SK-N-SH (cell line): ENCODE data around the gene LONP2. TPM values are rescaled to one million over a fixed set of nuclear protein-coding genes. Genes with fewer than 3 reads are reported as not detected.

Experiments used
- CTCF ChIA-PET: fragments of 300-600, 350-600 bp; formaldehyde crosslinking; extraction: SDS; loops from one replicate; lab custom pipeline; 2021; lab: Yijun Ruan, JAX
- POLR2A ChIA-PET: fragments of 350-600 bp; sonication (Branson Sonifier 250); formaldehyde crosslinking; extraction: SDS; loops from one replicate; lab custom pipeline; 2020; ENCODE audit warnings: antibody characterized with exemption, inconsistent platforms; lab: Yijun Ruan, JAX
- DNase-seq: peaks from one replicate; pipeline ENCODE4 v3.0.0; 2012
- H2AFZ ChIP-seq: fragments of 200-600 bp; sonication (generic); 2 replicates; pipeline ENCODE4 v1.8.1; 2016; ENCODE audit warnings: antibody characterized with exemption, mild to moderate bottlenecking, low read depth
- H3F3A ChIP-seq: fragments of 200-600 bp; sonication (generic); replicated peaks from 2 replicates; pipeline ENCODE3; 2016; ENCODE audit warnings: antibody characterized with exemption, mild to moderate bottlenecking; ENCODE audit not compliant: insufficient read depth
- H3K27ac ChIP-seq, 2 experiments: fragments of 200-500 bp in 1 of 2; fragments of 200-600 bp in 1 of 2; sonication (Bioruptor generic) in 1 of 2; sonication (generic), shearing (Covaris generic) in 1 of 2; 2 replicates each; pipeline versions ENCODE4 v1.5.1 to v1.6.1; 2014 to 2016; ENCODE audit warnings: low read depth in 2 of 2, inconsistent platforms in 1 of 2, low read length in 1 of 2, mild to moderate bottlenecking in 1 of 2, mixed read lengths in 1 of 2
- H3K27me3 ChIP-seq: fragments of 200-600 bp; sonication (generic), shearing (Covaris generic); 2 replicates; pipeline ENCODE4 v1.6.1; 2016; ENCODE audit warnings: mixed run types; ENCODE audit not compliant: insufficient read depth
- H3K36me3 ChIP-seq, 2 experiments: fragments of 200-500 bp in 1 of 2; fragments of 200-600 bp in 1 of 2; sonication (Bioruptor generic) in 1 of 2; sonication (generic) in 1 of 2; replicated peaks in 1 of 2; 2 replicates each; pipeline versions ENCODE3 to v1.5.1; 2014 to 2016; ENCODE audit warnings: low read length in 1 of 2, mild to moderate bottlenecking in 1 of 2; ENCODE audit not compliant: insufficient read depth in 2 of 2, control insufficient read depth in 1 of 2
- H3K4me1 ChIP-seq, 2 experiments: fragments of 200-500 bp in 1 of 2; fragments of 200-600 bp in 1 of 2; sonication (Bioruptor generic) in 1 of 2; sonication (generic), shearing (Covaris generic) in 1 of 2; 2 replicates each; pipeline versions ENCODE4 v1.5.1 to v1.6.1; 2014 to 2016; ENCODE audit warnings: low read depth in 1 of 2, low read length in 1 of 2, mixed run types in 1 of 2; ENCODE audit not compliant: insufficient read depth in 2 of 2, control insufficient read depth in 1 of 2
- H3K4me2 ChIP-seq: fragments of 200-600 bp; sonication (generic), shearing (Covaris generic); 2 replicates; pipeline ENCODE4 v1.6.1; 2017; ENCODE audit warnings: mixed run types
- H3K4me3 ChIP-seq, 2 experiments: fragments of 200-500 bp in 1 of 2; fragments of 200-600 bp in 1 of 2; sonication (Bioruptor generic) in 1 of 2; sonication (generic), shearing (Covaris generic) in 1 of 2; 2 replicates each; pipeline versions ENCODE4 v1.5.1 to v1.8.1; 2014 to 2016; ENCODE audit warnings: low read depth in 2 of 2, inconsistent platforms in 1 of 2, low read length in 1 of 2, mild to moderate bottlenecking in 1 of 2, mixed read lengths in 1 of 2, moderate library complexity in 1 of 2
- H3K79me2 ChIP-seq: fragments of 200-600 bp; sonication (generic); 2 replicates; pipeline ENCODE4 v1.8.1; 2017; ENCODE audit warnings: mild to moderate bottlenecking; ENCODE audit not compliant: insufficient read depth
- H3K9ac ChIP-seq: fragments of 200-600 bp; sonication (generic); 2 replicates; pipeline ENCODE4 v1.6.1; 2017; ENCODE audit warnings: mixed run types
- H3K9me2 ChIP-seq: fragments of 200-600 bp; sonication (generic); 2 replicates; pipeline ENCODE4 v1.6.1; 2017; ENCODE audit warnings: mixed run types
- H3K9me3 ChIP-seq: fragments of 200-600 bp; sonication (generic); 2 replicates; pipeline ENCODE4 v1.6.1; 2017; ENCODE audit warnings: mixed run types, mild to moderate bottlenecking, moderate library complexity
- H4K20me1 ChIP-seq: fragments of 200-600 bp; sonication (generic); 2 replicates; pipeline ENCODE4 v1.6.1; 2017; ENCODE audit warnings: mild to moderate bottlenecking, mixed run types; ENCODE audit not compliant: insufficient read depth
- CHD2 ChIP-seq: fragments of 150-350 bp; IDR thresholded peaks from 2 replicates; pipeline ENCODE4 v1.6.1; 2018; ENCODE audit warnings: low read length; ENCODE audit not compliant: partially characterized antibody
- CTCF ChIP-seq: fragments of 200-600 bp; sonication (generic); IDR thresholded peaks from 2 replicates; pipeline ENCODE4 v1.6.1; 2017; ENCODE audit warnings: antibody characterized with exemption, mild to moderate bottlenecking, moderate library complexity
- ELF1 ChIP-seq: IDR thresholded peaks from 2 replicates; pipeline ENCODE4 v1.4.0; 2012
- FOXJ3 ChIP-seq: sonication (generic); formaldehyde crosslinking; IDR thresholded peaks from 2 replicates; pipeline ENCODE4 v1.5.1; 2020; ENCODE audit warnings: mild to moderate bottlenecking, missing genetic modification reagents
- FOXM1 ChIP-seq: IDR thresholded peaks from 2 replicates; pipeline ENCODE4 v1.4.0; 2012; ENCODE audit warnings: low read depth, mild to moderate bottlenecking
- GABPA ChIP-seq: IDR thresholded peaks from 2 replicates; pipeline ENCODE4 v1.4.0; 2012; ENCODE audit warnings: low read depth, mild to moderate bottlenecking
- GATA2 ChIP-seq: sonication (generic); formaldehyde crosslinking; IDR thresholded peaks from 2 replicates; pipeline ENCODE4 v1.5.0; 2020; ENCODE audit warnings: mild to moderate bottlenecking, missing genetic modification reagents
- MAX ChIP-seq: IDR thresholded peaks from 2 replicates; pipeline ENCODE4 v1.4.0; 2012; ENCODE audit warnings: low read depth
- MEF2A ChIP-seq: IDR thresholded peaks from 2 replicates; pipeline ENCODE4 v1.4.0; 2012; ENCODE audit warnings: low read depth, borderline replicate concordance
- MXI1 ChIP-seq: IDR thresholded peaks from 2 replicates; pipeline ENCODE4 v1.6.1; 2012; ENCODE audit warnings: mild to moderate bottlenecking, low read depth, low read length, improper control_type of control experiment
- NFIC ChIP-seq: IDR thresholded peaks from 2 replicates; pipeline ENCODE4 v1.4.0; 2012; ENCODE audit warnings: borderline replicate concordance
- POLR2AphosphoS5 ChIP-seq: IDR thresholded peaks from 2 replicates; pipeline ENCODE4 v1.6.1; 2012; ENCODE audit warnings: low read depth, low read length
- RCOR1 ChIP-seq: fragments of 150-350 bp; IDR thresholded peaks from 2 replicates; pipeline ENCODE4 v1.6.1; 2017; ENCODE audit warnings: antibody characterized with exemption, low read length
- REST ChIP-seq: IDR thresholded peaks from 2 replicates; pipeline ENCODE4 v1.6.1; 2012; ENCODE audit warnings: mild to moderate bottlenecking, low read depth, low read length, moderate library complexity
- RXRA ChIP-seq: IDR thresholded peaks from 2 replicates; pipeline ENCODE4 v1.4.0; 2012; ENCODE audit warnings: low read depth, mild to moderate bottlenecking, borderline replicate concordance
- TCF12 ChIP-seq: IDR thresholded peaks from 2 replicates; pipeline ENCODE4 v1.4.0; 2012
- TEAD4 ChIP-seq: IDR thresholded peaks from 2 replicates; pipeline ENCODE4 v1.4.0; 2012; ENCODE audit warnings: mild to moderate bottlenecking, borderline replicate concordance; ENCODE audit not compliant: insufficient read depth
- YY1 ChIP-seq: IDR thresholded peaks from 2 replicates; pipeline ENCODE4 v1.4.0; 2012; ENCODE audit warnings: low read depth, mild to moderate bottlenecking
- ZBTB33 ChIP-seq: IDR thresholded peaks from 2 replicates; pipeline ENCODE4 v1.4.0; 2012; ENCODE audit warnings: low read depth, borderline replicate concordance
- WGBS: methylation state at CpG from one replicate; pipeline ENCODE4 v1.1.6; 2017; ENCODE audit warnings: low lambda C conversion rate; 5-methylcytosine and 5-hydroxymethylcytosine counted together
- polyA plus RNA-seq, 3 experiments: library from polyadenylated mRNA; depleted of rRNA; stranded (reverse); fragments of >200 nt; gene quantifications; 2 replicates each; pipeline ENCODE4 v1.2.3, GENCODE V29; 2012

LONP2 gene
- polyA plus RNA-seq, 1 of the 3 experiments (the other 2 are of a cell fraction) = 22.4 TPM

DNA sequence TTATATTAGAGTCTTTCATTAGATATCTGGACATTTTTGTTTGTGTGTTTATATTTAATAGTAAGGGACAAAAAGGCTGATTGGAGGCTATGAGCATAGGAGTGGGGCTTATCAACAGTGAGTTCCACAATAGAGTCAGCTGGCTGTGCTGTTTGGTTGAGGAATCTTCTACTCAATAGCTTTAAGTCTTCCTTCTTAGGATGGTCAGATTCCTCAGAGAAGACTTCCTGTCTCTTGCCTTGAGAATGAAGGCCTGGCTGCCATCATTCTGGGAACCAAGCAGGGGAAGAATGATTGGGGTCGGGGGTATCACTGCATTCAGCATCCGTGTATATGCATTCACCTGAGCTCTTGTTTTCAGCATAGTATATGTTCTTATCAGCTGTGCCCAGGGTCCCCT, 35.1 kb downstream of the LONP2 start:
- peaks cover 29 to 65% of the 10 kb centered on the region in 2 experiments for H3K36me3 ChIP-seq
- no peak for TF ChIP-seq GABPA
- no peak for TF ChIP-seq TCF12
- TF ChIP-seq RCOR1 = no peak
- no peak for TF ChIP-seq FOXJ3 (CRISPR knock-in tag)
- no peak for TF ChIP-seq NFIC
- TF ChIP-seq MXI1 = no peak
- no peak for TF ChIP-seq CHD2
- no peak for TF ChIP-seq REST
- TF ChIP-seq RXRA = no peak
- TF ChIP-seq FOXM1 = no peak
- TF ChIP-seq MEF2A = no peak
- TF ChIP-seq GATA2 (CRISPR knock-in tag) = no peak
- TF ChIP-seq ELF1 = no peak
- TF ChIP-seq MAX = no peak
- TF ChIP-seq TEAD4 = no peak
- TF ChIP-seq POLR2AphosphoS5 = no peak
- no peak for TF ChIP-seq YY1
- TF ChIP-seq, all 33 proteins: peak for 0
- Histone ChIP-seq H4K20me1 (no peaks in the 10 kb centered on the region), H3K9me2 (no peaks in the 10 kb centered on the region), H3K27ac (no peak overlapping the region), H3K9me3 (no peaks in the 10 kb centered on the region), H3K4me1 (peaks cover 0 to 3% of the 10 kb centered on the region in 2 experiments; a peak in 1 of 4 replicates), H3K4me2 (no peak overlapping the region), H3K79me2 (peaks cover 4% of the 10 kb centered on the region), H3K9ac (no peak overlapping the region), H3K27me3 (no peaks in the 10 kb centered on the region), H3F3A (no peaks in the 10 kb centered on the region), H2AFZ (no peak overlapping the region), H3K4me3 (no peak overlapping the region)
- no peak for DNase-seq
- WGBS = 93% methylated on average over 2 of the region's 2 CpGs
- CTCF ChIA-PET = interaction anchor here (1.9 kb wide), 1 partner anchor 23 kb away, joined by 4 read pairs; no protein-coding TSS in a partner anchor
- POLR2A ChIA-PET = no interaction called here

GRCh38 chr16:48280546-48280945, 36.4 kb downstream of the LONP2 start:
- CTCF ChIA-PET = no interaction called here
- Histone ChIP-seq H3K79me2 (peaks cover 4% of the 10 kb centered on the region), H3K4me2 (no peak overlapping the region), H3F3A (no peaks in the 10 kb centered on the region), H3K36me3 (peaks cover 36 to 63% of the 10 kb centered on the region in 2 experiments), H3K4me1 (peaks cover 0 to 3% of the 10 kb centered on the region in 2 experiments; a peak in 1 of 4 replicates), H2AFZ (no peak overlapping the region), H3K27ac (no peak overlapping the region), H4K20me1 (no peaks in the 10 kb centered on the region), H3K9ac (no peak overlapping the region), H3K9me3 (no peaks in the 10 kb centered on the region), H3K27me3 (no peaks in the 10 kb centered on the region), H3K9me2 (no peaks in the 10 kb centered on the region), H3K4me3 (no peak overlapping the region)
- DNase-seq = no peak
- WGBS = 95% methylated on average over 2 of the region's 2 CpGs
- POLR2A ChIA-PET = no interaction called here
- TF ChIP-seq RCOR1 = no peak
- TF ChIP-seq TEAD4 = no peak
- no peak for TF ChIP-seq CHD2
- TF ChIP-seq GATA2 (CRISPR knock-in tag) = no peak
- no peak for TF ChIP-seq ELF1
- TF ChIP-seq POLR2AphosphoS5 = no peak
- TF ChIP-seq ZBTB33 = no peak
- no peak for TF ChIP-seq MAX
- TF ChIP-seq CTCF = no peak
